Fibroblast of villous mesenchyme (primary cell): ENCODE data around the gene STK25. TPM values are rescaled to one million over a fixed set of nuclear protein-coding genes. Genes with fewer than 3 reads are reported as not detected.
A peak's percentile ranks its signal among the peaks of the same experiment; 100 is the strongest.

Experiments
- DNase-seq: peaks from one replicate; pipeline ENCODE4 v3.0.0-alpha.2; 2010; ENCODE audit warnings: low read depth
- H3K4me3 ChIP-seq: 2 replicates; pipeline ENCODE4 v1.5.1; 2011; ENCODE audit warnings: low read depth, mild to moderate bottlenecking, low read length
- CTCF ChIP-seq: IDR thresholded peaks from 2 replicates; pipeline ENCODE4 v1.5.1; 2012; ENCODE audit warnings: low read depth, mild to moderate bottlenecking, low read length; ENCODE audit not compliant: insufficient read depth
- total RNA-seq: library from RNA; depleted of rRNA; stranded (reverse); fragments of >200 nt; gene quantifications from 2 replicates; pipeline ENCODE4 v1.2.3, GENCODE V29; 2012

STK25 gene
- total RNA-seq, 1 donor = 245 TPM

DNA sequence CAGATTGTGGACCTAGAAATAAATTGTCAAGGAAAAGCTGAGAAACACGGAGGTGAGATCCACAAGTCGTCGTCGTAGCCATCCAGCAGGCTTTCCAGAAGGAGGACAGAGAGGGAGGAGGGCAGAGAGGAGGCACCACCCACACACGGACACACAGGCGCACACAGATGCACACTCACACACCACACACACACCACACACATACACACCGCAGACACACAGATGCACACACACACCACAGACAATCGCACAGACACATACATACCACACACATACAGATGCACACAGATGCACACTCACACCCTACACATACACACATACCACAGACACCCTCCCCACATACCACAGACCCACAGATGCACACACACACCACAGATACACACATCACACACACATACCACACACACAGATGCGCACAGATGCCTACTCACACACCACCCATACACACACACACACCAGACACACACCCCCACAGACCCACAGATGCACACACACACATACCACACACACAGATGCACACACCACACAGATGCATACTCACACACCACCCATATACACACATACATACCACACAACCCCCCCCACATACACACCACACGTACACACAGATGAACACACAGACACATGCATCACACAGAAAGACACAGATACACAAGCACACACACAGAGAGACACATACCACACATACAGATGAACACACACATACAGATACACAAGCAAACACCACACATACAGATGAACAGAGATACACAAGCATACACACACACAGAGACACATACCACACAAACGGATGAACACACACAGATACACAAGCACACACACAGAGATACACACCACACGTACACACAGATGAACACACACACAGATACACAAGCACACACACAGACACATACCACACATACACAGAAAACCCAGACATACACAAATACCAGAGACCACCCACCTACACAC, 37.4 kb upstream of the STK25 start:
- H3K4me3 ChIP-seq = no peak overlapping the region

DNA sequence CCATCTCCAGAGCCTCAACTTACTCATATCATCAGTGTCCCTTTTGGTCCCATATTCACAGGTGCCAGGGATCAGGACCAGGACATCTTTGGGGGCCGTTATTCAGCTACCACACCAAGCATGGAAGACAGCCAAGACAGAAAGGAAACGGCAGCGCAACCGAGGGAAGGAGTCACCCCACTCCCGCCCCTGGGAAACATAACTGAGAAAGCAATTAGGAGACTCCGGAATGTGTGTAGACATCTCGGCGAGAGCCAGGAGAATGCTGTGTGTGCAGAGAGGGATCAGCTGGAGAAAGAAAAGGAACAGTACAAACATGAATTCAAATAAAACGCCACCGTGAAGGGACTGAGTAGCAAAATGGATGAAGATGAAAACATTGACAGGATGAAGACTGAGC, 36.7 kb upstream of the STK25 start:
- no peak for TF ChIP-seq CTCF
- H3K4me3 ChIP-seq = no peak overlapping the region
- DNase-seq = peak; percentile 71

More for the DNA sequence above, 37.4 kb upstream of the STK25 start:
- TF ChIP-seq CTCF = no peak
- DNase-seq = no peak

- no peak for TF ChIP-seq CTCF
- H3K4me3 ChIP-seq = no peak overlapping the region
- DNase-seq = no peak
Observed at GRCh38 chr2:241542278-241542605, 33.9 kb upstream of the STK25 start.

GRCh38 chr2:241541564-241542277, 33.3 kb upstream of the STK25 start:
- no peak for TF ChIP-seq CTCF
- no peak for DNase-seq
- H3K4me3 ChIP-seq = peak overlapping the region; percentile 48

GRCh38 chr2:241540771-241541561, 32.6 kb upstream of the STK25 start:
- peak; percentile 65 for DNase-seq
- no peak for TF ChIP-seq CTCF
- peak overlapping the region; percentile 53 for H3K4me3 ChIP-seq

GRCh38 chr2:241540401-241540770, 32.0 kb upstream of the STK25 start:
- no peak for TF ChIP-seq CTCF
- peak overlapping the region; percentile 53 for H3K4me3 ChIP-seq
- no peak for DNase-seq
